ENCODE results near the gene AP2B1.

AP2B1 gene

GRCh38 chr17:35769895-35770486, 182.9 kb downstream of the AP2B1 start:
- H3K4me3 ChIP-seq (ENCODE audit: low read length), result no peak overlapping the region
- no peak for DNase-seq (ENCODE audit: low read depth)
- no peak for TF ChIP-seq CTCF (IDR thresholded peaks at IDR 0.05; ENCODE audit: insufficient read depth, low read depth, low read length, missing control alignments)

DNA sequence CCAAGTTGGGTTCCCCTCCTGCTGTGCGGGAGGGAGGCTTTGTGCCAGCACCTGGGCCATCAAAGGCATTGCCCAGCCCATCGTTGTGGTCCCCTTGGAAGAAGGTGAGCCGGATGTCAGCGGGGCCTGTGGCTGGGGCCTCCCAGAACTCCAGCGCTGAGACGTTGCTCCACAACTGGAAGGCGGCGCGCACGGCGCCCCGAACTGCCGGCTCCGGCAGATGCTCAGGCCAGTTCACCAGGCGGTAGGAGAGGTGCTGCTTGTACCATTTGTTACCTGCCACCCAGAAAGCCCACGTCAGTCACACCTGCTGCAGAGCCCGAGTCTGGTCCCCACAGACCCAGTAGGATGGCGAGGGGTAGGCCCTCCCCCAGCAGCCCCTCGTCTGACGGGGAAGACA, 186.0 kb downstream of the AP2B1 start:
- TF ChIP-seq CTCF (IDR thresholded peaks at IDR 0.05; ENCODE audit: insufficient read depth, low read depth, low read length, missing control alignments), result no peak
- DNase-seq (ENCODE audit: low read depth), result no peak
- no peak overlapping the region for H3K4me3 ChIP-seq (ENCODE audit: low read length)

- H3K4me3 ChIP-seq (ENCODE audit: low read length), result no peak overlapping the region
- no peak for DNase-seq (ENCODE audit: low read depth)
- TF ChIP-seq CTCF (IDR thresholded peaks at IDR 0.05; ENCODE audit: insufficient read depth, low read depth, low read length, missing control alignments), result no peak
Observed at GRCh38 chr17:35773679-35774425, 186.7 kb downstream of the AP2B1 start.

- DNase-seq (ENCODE audit: low read depth), result no peak
- no peak overlapping the region for H3K4me3 ChIP-seq (ENCODE audit: low read length)
- no peak for TF ChIP-seq CTCF (IDR thresholded peaks at IDR 0.05; ENCODE audit: insufficient read depth, low read depth, low read length, missing control alignments)
Observed at GRCh38 chr17:35774499-35774898, 187.4 kb downstream of the AP2B1 start.

GRCh38 chr17:35775039-35775438, 187.9 kb downstream of the AP2B1 start:
- H3K4me3 ChIP-seq (ENCODE audit: low read length), result no peak overlapping the region
- DNase-seq (ENCODE audit: low read depth), result no peak
- TF ChIP-seq CTCF (IDR thresholded peaks at IDR 0.05; ENCODE audit: insufficient read depth, low read depth, low read length, missing control alignments), result no peak

- no peak for TF ChIP-seq CTCF (IDR thresholded peaks at IDR 0.05; ENCODE audit: insufficient read depth, low read depth, low read length, missing control alignments)
- no peak overlapping the region for H3K4me3 ChIP-seq (ENCODE audit: low read length)
- DNase-seq (ENCODE audit: low read depth), result no peak
Observed at GRCh38 chr17:35775583-35775982, 188.5 kb downstream of the AP2B1 start.
